ENCODE data around the gene RPL14.

RPL14 gene

GRCh38 chr3:40476478-40477470 lies 19.6 kb downstream of the RPL14 start, which contains the start of gene ZNF619:
ZNF619 (plus strand) TSS chr3:40477122; CDS start chr3:40477980, 858 bp downstream.
- peaks cover 12% of the 10 kb centered on the region for H3K36me3 Mint-ChIP-seq
- H3K27me3 Mint-ChIP-seq = no peaks in the 10 kb centered on the region
- peak within 1 kb of the TSS; percentile 90 for H3K4me3 Mint-ChIP-seq
- H3K27ac Mint-ChIP-seq = peak within 1 kb of the TSS; percentile 90
- no peaks in the 10 kb centered on the region for H3K9me3 Mint-ChIP-seq (ENCODE audit: low read depth)
- peaks cover 21% of the 10 kb centered on the region for H3K4me1 Mint-ChIP-seq (ENCODE audit: low read depth)

DNA sequence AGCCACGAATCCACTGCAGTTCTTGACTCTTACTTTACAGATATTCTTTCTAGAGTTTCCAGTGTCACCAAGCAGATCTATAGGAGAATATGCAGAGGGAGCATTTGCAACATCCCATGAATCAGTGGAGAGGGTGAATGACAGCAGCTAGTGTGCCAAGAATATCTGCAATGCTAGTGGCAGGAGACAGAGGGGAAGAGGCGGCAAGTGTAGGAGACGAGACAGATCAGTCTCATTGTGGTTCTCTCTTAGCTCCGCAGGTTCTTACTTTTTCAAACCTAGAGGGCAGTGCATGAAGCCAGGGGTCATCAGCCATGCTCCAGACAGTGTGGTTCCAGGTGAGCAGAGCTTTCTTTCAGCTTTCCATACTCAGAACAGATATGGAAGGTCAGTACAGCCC lies 20.5 kb downstream of the RPL14 start:
- Mint-ChIP-seq H3K27ac (peak overlapping the region; percentile 90), H3K36me3 (peaks cover 17% of the 10 kb centered on the region), H3K9me3 (ENCODE audit: low read depth) (no peaks in the 10 kb centered on the region), H3K4me3 (peak overlapping the region; percentile 90), H3K27me3 (no peaks in the 10 kb centered on the region), H3K4me1 (ENCODE audit: low read depth) (peaks cover 28% of the 10 kb centered on the region)

DNA sequence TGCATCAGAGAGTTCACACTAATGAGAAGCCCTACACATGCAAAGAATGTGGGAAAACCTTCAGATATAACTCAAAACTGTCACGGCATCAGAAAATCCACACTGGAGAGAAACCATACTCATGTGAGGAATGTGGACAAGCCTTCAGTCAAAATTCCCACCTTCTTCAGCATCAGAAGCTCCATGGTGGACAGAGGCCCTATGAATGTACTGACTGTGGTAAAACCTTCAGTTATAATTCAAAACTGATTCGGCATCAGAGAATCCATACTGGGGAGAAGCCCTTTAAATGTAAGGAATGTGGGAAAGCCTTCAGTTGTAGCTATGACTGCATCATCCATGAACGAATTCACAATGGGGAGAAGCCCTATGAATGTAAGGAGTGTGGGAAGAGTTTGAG lies 30.0 kb downstream of the RPL14 start:
- H3K27ac Mint-ChIP-seq = no peak overlapping the region
- peaks cover 35% of the 10 kb centered on the region for H3K36me3 Mint-ChIP-seq
- H3K4me1 Mint-ChIP-seq (ENCODE audit: low read depth) = peaks cover 8% of the 10 kb centered on the region
- no peak overlapping the region for H3K4me3 Mint-ChIP-seq
- H3K27me3 Mint-ChIP-seq = no peaks in the 10 kb centered on the region
- peaks cover 15% of the 10 kb centered on the region for H3K9me3 Mint-ChIP-seq (ENCODE audit: low read depth)

DNA sequence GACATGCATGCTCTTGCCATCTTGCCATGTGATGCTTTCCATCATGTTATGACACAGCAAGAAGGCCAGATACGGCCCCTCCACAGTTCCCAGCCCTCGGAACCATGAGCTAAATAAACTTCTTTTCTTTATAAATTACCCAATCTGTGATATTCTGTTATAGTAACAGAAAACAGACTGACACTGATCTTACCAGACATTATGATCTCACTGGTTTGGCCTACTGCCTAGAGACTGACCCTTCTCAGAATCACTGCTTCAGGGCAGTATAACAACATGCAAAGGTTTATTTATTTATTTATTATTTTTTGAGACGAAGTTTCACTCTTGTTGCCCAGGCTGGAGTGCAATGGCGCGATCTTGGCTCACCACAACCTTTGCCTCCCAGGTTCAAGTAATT lies 33.8 kb downstream of the RPL14 start:
- Mint-ChIP-seq H3K36me3 (peaks cover 26% of the 10 kb centered on the region), H3K27me3 (no peaks in the 10 kb centered on the region), H3K4me1 (ENCODE audit: low read depth) (no peaks in the 10 kb centered on the region), H3K27ac (no peak overlapping the region), H3K4me3 (no peak overlapping the region), H3K9me3 (ENCODE audit: low read depth) (peaks cover 15% of the 10 kb centered on the region)

GRCh38 chr3:40494698-40495097 lies 37.6 kb downstream of the RPL14 start:
- Mint-ChIP-seq H3K4me3 (no peak overlapping the region), H3K9me3 (ENCODE audit: low read depth) (no peaks in the 10 kb centered on the region), H3K4me1 (ENCODE audit: low read depth) (no peaks in the 10 kb centered on the region), H3K27me3 (no peaks in the 10 kb centered on the region), H3K36me3 (peaks cover 5% of the 10 kb centered on the region), H3K27ac (no peak overlapping the region)

GRCh38 chr3:40497288-40497687 lies 40.1 kb downstream of the RPL14 start:
- H3K27ac Mint-ChIP-seq = no peak overlapping the region
- H3K4me1 Mint-ChIP-seq (ENCODE audit: low read depth) = no peaks in the 10 kb centered on the region
- H3K36me3 Mint-ChIP-seq = no peaks in the 10 kb centered on the region
- no peaks in the 10 kb centered on the region for H3K27me3 Mint-ChIP-seq
- no peak overlapping the region for H3K4me3 Mint-ChIP-seq
- H3K9me3 Mint-ChIP-seq (ENCODE audit: low read depth) = no peaks in the 10 kb centered on the region

- H3K36me3 Mint-ChIP-seq = no peaks in the 10 kb centered on the region
- H3K27me3 Mint-ChIP-seq = no peaks in the 10 kb centered on the region
- H3K9me3 Mint-ChIP-seq (ENCODE audit: low read depth) = no peaks in the 10 kb centered on the region
- no peak overlapping the region for H3K27ac Mint-ChIP-seq
- H3K4me3 Mint-ChIP-seq = no peak overlapping the region
- H3K4me1 Mint-ChIP-seq (ENCODE audit: low read depth) = peaks cover 5% of the 10 kb centered on the region
These were observed 42.8 kb downstream of the RPL14 start for GRCh38 chr3:40499952-40500351.

DNA sequence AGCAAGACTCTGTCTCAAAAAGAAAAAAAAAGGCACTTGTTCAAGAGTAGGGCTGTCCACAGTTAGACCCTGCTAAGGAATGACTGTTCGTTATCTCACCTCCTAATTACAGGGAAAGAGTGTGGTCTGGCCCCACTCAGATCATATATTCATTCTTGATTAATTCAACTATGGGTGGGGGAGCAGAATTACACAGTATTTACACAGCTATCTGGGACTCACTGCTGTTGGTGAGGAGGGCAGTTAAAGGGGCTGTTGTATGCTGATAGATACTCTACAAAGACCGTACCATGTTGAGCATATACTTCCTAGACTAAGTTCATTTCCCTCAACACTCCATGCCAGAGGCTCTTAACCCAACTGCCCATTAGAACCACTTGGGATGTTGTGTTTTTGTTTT lies 44.9 kb downstream of the RPL14 start:
- H3K4me3 Mint-ChIP-seq = no peak overlapping the region
- no peak overlapping the region for H3K27ac Mint-ChIP-seq
- no peaks in the 10 kb centered on the region for H3K9me3 Mint-ChIP-seq (ENCODE audit: low read depth)
- H3K27me3 Mint-ChIP-seq = no peaks in the 10 kb centered on the region
- H3K4me1 Mint-ChIP-seq (ENCODE audit: low read depth) = peaks cover 21% of the 10 kb centered on the region
- no peaks in the 10 kb centered on the region for H3K36me3 Mint-ChIP-seq

GRCh38 chr3:40504636-40505430 lies 47.7 kb downstream of the RPL14 start:
- H3K36me3 Mint-ChIP-seq = no peaks in the 10 kb centered on the region
- H3K4me1 Mint-ChIP-seq (ENCODE audit: low read depth) = peaks cover 21% of the 10 kb centered on the region
- H3K27ac Mint-ChIP-seq = no peak overlapping the region
- no peaks in the 10 kb centered on the region for H3K9me3 Mint-ChIP-seq (ENCODE audit: low read depth)
- H3K27me3 Mint-ChIP-seq = no peaks in the 10 kb centered on the region
- peak overlapping the region; percentile 91 for H3K4me3 Mint-ChIP-seq

DNA sequence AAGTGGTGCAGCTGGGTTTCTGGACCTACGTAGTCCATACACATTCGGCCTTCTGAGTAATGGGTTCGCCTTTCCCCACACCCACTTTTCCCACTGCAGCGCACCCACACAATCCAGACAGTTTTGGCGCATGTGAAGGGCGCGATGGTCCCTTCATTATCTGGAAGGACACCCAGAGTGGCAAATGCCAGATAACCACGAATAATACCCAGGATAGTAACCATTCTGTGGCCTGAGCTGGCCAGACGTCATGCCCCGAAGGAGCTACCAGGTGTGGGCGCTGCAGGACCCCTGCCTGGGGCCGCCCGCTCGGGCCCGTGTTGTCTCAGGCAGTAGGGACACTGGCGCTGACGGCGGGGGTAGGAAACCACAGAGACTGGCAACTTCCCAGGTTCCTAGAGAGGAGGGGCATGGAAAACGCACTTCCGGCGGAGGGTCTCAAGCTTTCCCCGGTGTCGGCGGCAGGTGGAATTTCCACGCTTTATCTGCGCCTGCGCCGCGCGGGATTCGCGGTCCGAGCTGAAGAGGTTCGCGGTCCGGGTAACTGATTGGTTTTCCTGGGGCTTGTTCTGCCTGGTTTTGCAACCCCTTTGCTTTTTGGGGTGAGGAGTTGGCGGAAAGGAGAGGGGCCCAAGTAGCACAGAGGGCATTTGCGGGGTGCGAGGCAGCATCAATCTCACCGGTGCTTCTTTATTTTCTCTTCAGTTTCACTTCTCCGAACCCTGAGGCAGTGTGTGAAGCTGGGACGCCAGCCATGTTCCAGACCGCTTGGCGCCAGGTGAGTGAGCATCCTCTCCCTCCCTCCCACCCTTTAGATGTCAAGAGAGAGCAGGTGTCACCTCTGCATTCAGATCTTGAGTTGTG lies 48.7 kb downstream of the RPL14 start, which contains the start of gene ZNF620:
ZNF620 (plus strand) TSS at position 441 of the 864 bp plus-strand sequence; CDS start at position 755, 314 bp downstream.
- H3K27ac Mint-ChIP-seq = peak within 1 kb of the TSS; percentile 68

GRCh38 chr3:40511031-40511718 lies 54.0 kb downstream of the RPL14 start:
- Mint-ChIP-seq H3K27me3 (no peaks in the 10 kb centered on the region), H3K4me3 (no peak overlapping the region), H3K27ac (no peak overlapping the region), H3K9me3 (ENCODE audit: low read depth) (no peaks in the 10 kb centered on the region), H3K4me1 (ENCODE audit: low read depth) (peaks cover 7% of the 10 kb centered on the region), H3K36me3 (peaks cover 22% of the 10 kb centered on the region)

More for the DNA sequence above, 48.7 kb downstream of the RPL14 start, which contains the start of gene ZNF620:
- H3K27me3 Mint-ChIP-seq = no peaks in the 10 kb centered on the region
- peaks cover 3% of the 10 kb centered on the region for H3K36me3 Mint-ChIP-seq
- no peaks in the 10 kb centered on the region for H3K9me3 Mint-ChIP-seq (ENCODE audit: low read depth)
- H3K4me1 Mint-ChIP-seq (ENCODE audit: low read depth) = peaks cover 21% of the 10 kb centered on the region
- H3K4me3 Mint-ChIP-seq = peak within 1 kb of the TSS; percentile 91

DNA sequence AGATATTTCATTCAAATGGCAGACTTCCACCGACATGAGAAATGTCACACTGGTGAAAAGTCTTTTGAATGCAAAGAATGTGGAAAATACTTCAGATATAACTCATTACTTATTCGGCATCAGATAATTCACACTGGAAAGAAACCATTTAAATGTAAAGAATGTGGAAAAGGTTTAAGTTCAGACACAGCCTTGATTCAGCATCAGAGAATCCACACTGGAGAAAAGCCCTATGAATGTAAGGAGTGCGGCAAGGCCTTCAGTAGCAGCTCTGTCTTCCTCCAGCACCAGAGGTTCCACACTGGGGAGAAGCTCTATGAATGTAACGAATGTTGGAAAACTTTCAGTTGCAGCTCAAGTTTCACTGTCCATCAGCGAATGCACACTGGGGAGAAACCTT lies 59.1 kb downstream of the RPL14 start:
- no peaks in the 10 kb centered on the region for H3K9me3 Mint-ChIP-seq (ENCODE audit: low read depth)
- no peak overlapping the region for H3K4me3 Mint-ChIP-seq
- no peaks in the 10 kb centered on the region for H3K4me1 Mint-ChIP-seq (ENCODE audit: low read depth)
- peaks cover 25% of the 10 kb centered on the region for H3K36me3 Mint-ChIP-seq
- no peaks in the 10 kb centered on the region for H3K27me3 Mint-ChIP-seq
- peak overlapping the region; percentile 50 for H3K27ac Mint-ChIP-seq

DNA sequence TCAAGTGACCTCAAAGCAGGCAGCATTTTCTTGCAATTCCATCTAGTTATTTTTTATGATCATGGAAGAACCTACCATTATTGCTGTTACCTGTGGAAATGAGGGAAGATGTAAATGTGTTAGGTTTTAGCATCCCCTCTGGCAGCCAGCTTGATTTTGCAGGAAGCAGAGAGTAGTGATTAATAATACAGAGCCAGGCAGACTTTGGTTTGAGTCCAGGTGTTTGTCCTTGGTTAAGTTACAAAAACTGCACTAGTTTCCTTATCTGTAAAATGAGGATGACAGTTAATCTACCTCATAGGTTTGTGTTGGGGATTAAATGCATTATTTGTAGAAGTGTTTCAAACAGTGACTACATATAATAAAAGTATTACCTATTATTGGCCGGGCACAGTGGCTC lies 60.9 kb downstream of the RPL14 start:
- Mint-ChIP-seq H3K4me3 (no peak overlapping the region), H3K27me3 (no peaks in the 10 kb centered on the region), H3K36me3 (peaks cover 22% of the 10 kb centered on the region), H3K27ac (no peak overlapping the region), H3K4me1 (ENCODE audit: low read depth) (no peaks in the 10 kb centered on the region), H3K9me3 (ENCODE audit: low read depth) (no peaks in the 10 kb centered on the region)

Measured in activated naive CD8-positive, alpha-beta T cell (primary cell).